H9 (cell line): ENCODE results near the gene SRRM3. TPM values are rescaled to one million over a fixed set of nuclear protein-coding genes. Genes with fewer than 3 reads are reported as not detected.
A peak's percentile ranks its signal among the peaks of the same experiment; 100 is the strongest.

ENCODE experiments used
- DNase-seq: peaks from one replicate; pipeline ENCODE4 v3.0.0-alpha.2; 2017
- H2AFZ ChIP-seq: one replicate; pipeline ENCODE4 v1.6.1; 2013; ENCODE audit warnings: mild to moderate bottlenecking, low read length, control low read depth, moderate library complexity
- H2AK5ac ChIP-seq: 2 replicates; pipeline ENCODE4 v1.6.1; 2013; ENCODE audit warnings: low read length, control low read depth, mixed read lengths; ENCODE audit not compliant: insufficient read length
- H2BK120ac ChIP-seq: one replicate; pipeline ENCODE4 v1.6.1; 2013; ENCODE audit warnings: low read depth, mild to moderate bottlenecking, low read length, control low read depth, inconsistent platforms; ENCODE audit not compliant: poor library complexity, severe bottlenecking
- H2BK12ac ChIP-seq: 2 replicates; pipeline ENCODE4 v1.6.1; 2013; ENCODE audit warnings: low read length, control low read depth, mixed read lengths, low read depth; ENCODE audit not compliant: insufficient read length
- H2BK15ac ChIP-seq: 2 replicates; pipeline ENCODE4 v1.6.1; 2013; ENCODE audit warnings: low read depth, low read length, control low read depth
- H2BK20ac ChIP-seq: one replicate; pipeline ENCODE4 v1.6.1; 2013; ENCODE audit warnings: low read depth, mild to moderate bottlenecking, low read length, control low read depth, inconsistent platforms; ENCODE audit not compliant: poor library complexity, severe bottlenecking
- H2BK5ac ChIP-seq: 2 replicates; pipeline ENCODE4 v1.6.1; 2013; ENCODE audit warnings: low read length, control low read depth, mixed read lengths; ENCODE audit not compliant: insufficient read length
- H3K14ac ChIP-seq: 2 replicates; pipeline ENCODE4 v1.6.1; 2013; ENCODE audit warnings: low read length, control low read depth; ENCODE audit not compliant: insufficient read depth
- H3K18ac ChIP-seq: 2 replicates; pipeline ENCODE4 v1.6.1; 2013; ENCODE audit warnings: low read depth, mild to moderate bottlenecking, mixed read lengths, low read length, control low read depth; ENCODE audit not compliant: insufficient read length
- H3K23ac ChIP-seq: 2 replicates; pipeline ENCODE4 v1.6.1; 2013; ENCODE audit warnings: low read length, control low read depth, mixed read lengths, low read depth; ENCODE audit not compliant: insufficient read length
- H3K23me2 ChIP-seq: 2 replicates; pipeline ENCODE4 v1.6.1; 2013; ENCODE audit warnings: low read depth, mild to moderate bottlenecking, mixed read lengths, low read length, control low read depth; ENCODE audit not compliant: insufficient read length, poor library complexity, severe bottlenecking
- H3K27ac ChIP-seq: 2 replicates; pipeline ENCODE4 v1.5.1; 2013; ENCODE audit warnings: low read length, control low read depth, mixed read lengths, low read depth; ENCODE audit not compliant: insufficient read length
- H3K27me3 ChIP-seq: 2 replicates; pipeline ENCODE4 v1.6.1; 2013; ENCODE audit warnings: low read length, control low read depth, inconsistent platforms; ENCODE audit not compliant: insufficient read depth
- H3K4ac ChIP-seq: 2 replicates; pipeline ENCODE4 v1.6.1; 2013; ENCODE audit warnings: low read depth, mild to moderate bottlenecking, control low read depth, inconsistent platforms, low read length, moderate library complexity
- H3K4me1 ChIP-seq: 2 replicates; pipeline ENCODE4 v1.6.1; 2013; ENCODE audit warnings: low read length, control low read depth, inconsistent platforms; ENCODE audit not compliant: insufficient read depth
- H3K4me2 ChIP-seq: 2 replicates; pipeline ENCODE4 v1.6.1; 2013; ENCODE audit warnings: low read length, control low read depth, mixed read lengths; ENCODE audit not compliant: insufficient read length, insufficient read depth
- H3K56ac ChIP-seq: 2 replicates; pipeline ENCODE4 v1.6.1; 2013; ENCODE audit warnings: low read depth, mild to moderate bottlenecking, mixed read lengths, low read length, control low read depth; ENCODE audit not compliant: insufficient read length
- H3K79me1 ChIP-seq: 2 replicates; pipeline ENCODE4 v1.6.1; 2013; ENCODE audit warnings: low read depth, mild to moderate bottlenecking, moderate library complexity, low read length, control low read depth, inconsistent platforms; ENCODE audit not compliant: insufficient read depth, poor library complexity, severe bottlenecking
- H3K79me2 ChIP-seq: 2 replicates; pipeline ENCODE4 v1.6.1; 2013; ENCODE audit warnings: low read length, control low read depth, inconsistent platforms; ENCODE audit not compliant: insufficient read depth
- H3K9ac ChIP-seq: 2 replicates; pipeline ENCODE4 v1.6.1; 2013; ENCODE audit warnings: low read length, control low read depth, mixed read lengths; ENCODE audit not compliant: insufficient read length; ENCODE audit errors: extremely low read depth
- H3K9me3 ChIP-seq: one replicate; pipeline ENCODE4 v1.6.1; 2013; ENCODE audit warnings: low read depth, low read length, inconsistent platforms; ENCODE audit not compliant: control insufficient read depth
- H3T11ph ChIP-seq: one replicate; pipeline ENCODE4 v1.6.1; 2013; ENCODE audit warnings: mild to moderate bottlenecking, low read length, control low read depth, inconsistent platforms
- H4K20me1 ChIP-seq: one replicate; pipeline ENCODE4 v1.6.1; 2013; ENCODE audit not compliant: control insufficient read depth, insufficient read length, insufficient read depth
- H4K5ac ChIP-seq: 2 replicates; pipeline ENCODE4 v1.6.1; 2013; ENCODE audit warnings: low read depth, mild to moderate bottlenecking, mixed read lengths, low read length, control low read depth; ENCODE audit not compliant: insufficient read length
- H4K8ac ChIP-seq: replicated peaks from 2 replicates; pipeline ENCODE4 v1.6.1; 2013; ENCODE audit warnings: low read length, control low read depth, mixed read lengths, low read depth; ENCODE audit not compliant: insufficient read length
- H4K91ac ChIP-seq: 2 replicates; pipeline ENCODE4 v1.6.1; 2013; ENCODE audit warnings: low read depth, mild to moderate bottlenecking, moderate library complexity, mixed read lengths, low read length, control low read depth; ENCODE audit not compliant: insufficient read length
- H3K27ac Mint-ChIP-seq, 3 experiments: 2 replicates in 2 of 3; 3 replicates in 1 of 3; pipeline ENCODE4 v1.8.0; 2020 to 2021; ENCODE audit warnings: mixed read lengths in 3 of 3, mild to moderate bottlenecking in 1 of 3, moderate library complexity in 1 of 3
- H3K27me3 Mint-ChIP-seq: 2 replicates; pipeline ENCODE4 v1.8.0; 2021; ENCODE audit warnings: low read depth, mild to moderate bottlenecking, moderate library complexity, mixed read lengths
- H3K36me3 Mint-ChIP-seq, 3 experiments: 2 replicates in 2 of 3; 3 replicates in 1 of 3; pipeline ENCODE4 v1.8.0; 2020 to 2021; ENCODE audit warnings: low read depth in 3 of 3, mixed read lengths in 3 of 3; ENCODE audit not compliant: insufficient read depth in 1 of 3
- H3K4me1 Mint-ChIP-seq, 2 experiments: 2 replicates each; pipeline ENCODE4 v1.8.0; 2020; ENCODE audit warnings: mixed read lengths in 2 of 2
- H3K4me3 Mint-ChIP-seq, 2 experiments: 2 replicates in 1 of 2; 3 replicates in 1 of 2; pipeline ENCODE4 v1.8.0; 2020 to 2021; ENCODE audit warnings: mild to moderate bottlenecking in 2 of 2, mixed read lengths in 2 of 2, moderate library complexity in 1 of 2
- H3K9me3 Mint-ChIP-seq, 2 experiments: 2 replicates in 1 of 2; 3 replicates in 1 of 2; pipeline ENCODE4 v1.8.0; 2020; ENCODE audit warnings: mild to moderate bottlenecking in 2 of 2, mixed read lengths in 2 of 2, moderate library complexity in 1 of 2
- WGBS: extraction: QIAGEN DNeasy Blood & Tissue Kit; methylation state at CpG from one replicate; pipeline ENCODE4 v1.1.7; 2013; ENCODE audit warnings: missing lambda C conversion rate, low lambda C conversion rate, mixed read lengths; ENCODE audit not compliant: insufficient read length; ENCODE audit errors: extremely low coverage; 5-methylcytosine and 5-hydroxymethylcytosine counted together
- total RNA-seq: library from RNA; stranded (reverse); gene quantifications from 2 replicates; pipeline ENCODE4 v1.2.1, GENCODE V29; 2021
- TF ChIP-seq, protein P1 (sequence below): fragments of 200-600 bp; sonication (generic); conservative IDR thresholded peaks from 3 replicates; pipeline ENCODE4 v1.8.0; 2021; ENCODE audit warnings: antibody characterized with exemption, mild to moderate bottlenecking

The SRRM3 gene
- total RNA-seq, 1 experiment from 2014 or later = 11.0 TPM

DNA sequence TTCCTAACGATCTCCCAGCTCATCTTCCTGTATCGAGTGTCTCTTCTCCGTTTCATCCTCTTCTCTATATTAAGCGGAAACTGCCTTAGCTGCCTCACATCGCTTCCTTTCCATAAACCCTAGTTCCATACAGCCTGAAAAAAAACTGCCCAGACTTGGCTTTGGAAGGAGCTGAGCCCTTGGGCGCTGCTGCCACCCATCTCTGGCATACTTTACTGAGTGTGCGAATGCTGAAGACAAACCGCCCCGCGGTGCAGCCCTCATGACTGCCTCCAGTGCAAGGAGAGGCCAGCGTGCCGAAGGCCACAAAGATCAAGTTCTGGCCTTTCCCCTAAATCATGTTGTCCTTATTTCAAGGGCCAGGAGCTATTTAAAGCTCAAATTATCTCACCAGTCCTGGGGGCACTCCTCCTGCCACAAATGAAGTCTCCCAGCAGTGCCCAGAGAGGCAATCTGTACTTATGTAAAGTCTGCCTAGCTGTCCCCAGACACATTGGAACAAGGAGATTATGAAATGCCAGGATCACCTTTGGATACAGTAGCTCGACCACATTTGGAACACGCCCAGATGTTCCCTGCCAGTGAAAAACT, 131.9 kb downstream of the SRRM3 start:
- peaks cover 10% of the 10 kb centered on the region for H3K79me1 ChIP-seq
- H3T11ph ChIP-seq = no peak overlapping the region
- H3K56ac ChIP-seq = no peak overlapping the region
- H3K79me2 ChIP-seq = peaks cover 62% of the 10 kb centered on the region; the same call in 1 of the 2 replicates
- TF ChIP-seq, protein P1, sequence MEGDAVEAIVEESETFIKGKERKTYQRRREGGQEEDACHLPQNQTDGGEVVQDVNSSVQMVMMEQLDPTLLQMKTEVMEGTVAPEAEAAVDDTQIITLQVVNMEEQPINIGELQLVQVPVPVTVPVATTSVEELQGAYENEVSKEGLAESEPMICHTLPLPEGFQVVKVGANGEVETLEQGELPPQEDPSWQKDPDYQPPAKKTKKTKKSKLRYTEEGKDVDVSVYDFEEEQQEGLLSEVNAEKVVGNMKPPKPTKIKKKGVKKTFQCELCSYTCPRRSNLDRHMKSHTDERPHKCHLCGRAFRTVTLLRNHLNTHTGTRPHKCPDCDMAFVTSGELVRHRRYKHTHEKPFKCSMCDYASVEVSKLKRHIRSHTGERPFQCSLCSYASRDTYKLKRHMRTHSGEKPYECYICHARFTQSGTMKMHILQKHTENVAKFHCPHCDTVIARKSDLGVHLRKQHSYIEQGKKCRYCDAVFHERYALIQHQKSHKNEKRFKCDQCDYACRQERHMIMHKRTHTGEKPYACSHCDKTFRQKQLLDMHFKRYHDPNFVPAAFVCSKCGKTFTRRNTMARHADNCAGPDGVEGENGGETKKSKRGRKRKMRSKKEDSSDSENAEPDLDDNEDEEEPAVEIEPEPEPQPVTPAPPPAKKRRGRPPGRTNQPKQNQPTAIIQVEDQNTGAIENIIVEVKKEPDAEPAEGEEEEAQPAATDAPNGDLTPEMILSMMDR = no peak
- no peak overlapping the region for H3K9ac ChIP-seq
- H3K4me2 ChIP-seq = no peak overlapping the region
- no peak overlapping the region for H2AK5ac ChIP-seq
- H3K4ac ChIP-seq = no peak overlapping the region
- Mint-ChIP-seq H3K4me3 (no peak overlapping the region), H3K4me1 (peaks cover 6 to 20% of the 10 kb centered on the region in 2 experiments; a peak in 3 of 4 replicates), H3K27me3 (no peaks in the 10 kb centered on the region), H3K9me3 (no peaks in the 10 kb centered on the region), H3K27ac (peak overlapping the region; percentile 12 to 79 (median 32); a peak in 3 of 7 replicates), H3K36me3 (peaks cover 36 to 51% (median 47%) of the 10 kb centered on the region in 3 experiments; a peak in 6 of 7 replicates)
- H4K91ac ChIP-seq = no peak overlapping the region
- H4K8ac ChIP-seq = no peak overlapping the region
- no peak overlapping the region for H2BK5ac ChIP-seq
- no peak overlapping the region for H3K18ac ChIP-seq
- no CpG with 5 or more reads among the region's 14 CpGs for WGBS
- H3K4me1 ChIP-seq = no peaks in the 10 kb centered on the region; the same call in 1 of the 2 replicates
- no peak overlapping the region for H3K23ac ChIP-seq
- H3K27me3 ChIP-seq = no peaks in the 10 kb centered on the region
- H2BK12ac ChIP-seq = no peak overlapping the region
- no peaks in the 10 kb centered on the region for H3K23me2 ChIP-seq
- no peak overlapping the region for H4K5ac ChIP-seq
- no peak overlapping the region for H2BK120ac ChIP-seq
- no peaks in the 10 kb centered on the region for H4K20me1 ChIP-seq
- H3K27ac ChIP-seq = no peak overlapping the region
- H2AFZ ChIP-seq = no peak overlapping the region
- no peak for DNase-seq
- no peak overlapping the region for H3K14ac ChIP-seq
- H3K9me3 ChIP-seq = no peaks in the 10 kb centered on the region
- H2BK15ac ChIP-seq = no peak overlapping the region
- no peak overlapping the region for H2BK20ac ChIP-seq
